ENCODE data around the gene RASAL2. TPM values are rescaled to one million over a fixed set of nuclear protein-coding genes. Genes with fewer than 3 reads are reported as not detected.
"Not testable (repeated sequence)": the region's sequence is repeated elsewhere in the genome, so short reads cannot be mapped to it uniquely, and the experiment has no call there.

The RASAL2 gene
- total RNA-seq, 2 experiments from 2014 or later = not detected

DNA sequence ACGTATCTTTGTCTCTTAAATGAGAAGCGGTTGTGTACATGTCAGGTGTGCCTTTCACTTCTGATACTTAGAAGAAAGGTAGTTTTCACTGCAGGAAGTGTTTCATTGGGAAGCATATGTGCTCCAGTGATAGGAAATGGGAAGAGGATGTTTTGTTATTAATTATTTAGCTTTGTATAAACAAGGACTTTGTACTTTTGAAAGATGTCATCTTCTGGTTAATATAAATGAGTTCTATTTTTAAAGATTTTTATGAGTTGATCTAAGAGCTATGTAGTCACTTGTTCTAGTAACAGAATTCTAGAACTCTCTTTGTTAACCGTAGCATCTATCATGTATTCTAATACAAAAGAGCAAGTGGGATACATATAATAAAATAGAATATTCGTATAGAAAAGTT, 130.5 kb downstream of the RASAL2 start:
- Mint-ChIP-seq H3K36me3 (ENCODE audit: low read depth) (no peaks in the 10 kb centered on the region), H3K4me3 (no peak overlapping the region), H3K4me1 (no peaks in the 10 kb centered on the region), H3K27me3 (no peaks in the 10 kb centered on the region), H3K9me3 (no peaks in the 10 kb centered on the region), H3K27ac (no peak overlapping the region)
- no peak for DNase-seq
- POLR2A ChIA-PET = no interaction called here
- CTCF ChIA-PET = no interaction called here

DNA sequence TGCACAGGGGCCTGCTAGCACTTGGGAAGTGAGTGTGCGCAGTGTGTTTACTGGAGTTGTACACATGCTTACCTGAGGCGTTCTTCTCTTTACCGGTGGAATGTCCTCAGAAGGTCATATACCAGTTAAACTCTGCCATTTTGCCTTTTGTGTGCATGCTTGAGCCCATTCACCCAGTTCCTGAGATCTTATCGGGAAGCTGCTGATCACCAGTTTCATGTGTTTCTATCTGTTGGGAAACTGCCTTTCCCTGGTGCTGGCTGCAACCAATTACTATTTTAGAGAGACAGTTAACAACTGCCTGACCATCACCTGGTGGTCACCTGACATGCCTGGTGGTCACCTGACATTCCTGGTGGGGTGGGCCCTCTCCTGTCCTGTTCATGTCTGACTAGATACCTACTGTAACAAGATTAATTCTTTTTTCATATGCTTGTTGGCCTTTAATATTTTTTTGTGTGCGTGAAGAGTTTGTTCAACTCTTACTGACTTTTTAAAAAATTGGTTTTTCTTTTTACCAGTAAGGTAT, 137.0 kb downstream of the RASAL2 start:
- Mint-ChIP-seq H3K4me1 (no peaks in the 10 kb centered on the region), H3K27ac (no peak overlapping the region), H3K36me3 (ENCODE audit: low read depth) (no peaks in the 10 kb centered on the region), H3K9me3 (no peaks in the 10 kb centered on the region), H3K4me3 (no peak overlapping the region), H3K27me3 (no peaks in the 10 kb centered on the region)
- ChIA-PET POLR2A (no interaction called here), CTCF (no interaction called here)
- DNase-seq = no peak

GRCh38 chr1:178232108-178232507, 138.2 kb downstream of the RASAL2 start:
- DNase-seq = no peak
- ChIA-PET CTCF (no interaction called here), POLR2A (no interaction called here)
- Mint-ChIP-seq H3K36me3 (ENCODE audit: low read depth) (no peaks in the 10 kb centered on the region), H3K9me3 (no peaks in the 10 kb centered on the region), H3K27me3 (no peaks in the 10 kb centered on the region), H3K27ac (no peak overlapping the region), H3K4me3 (no peak overlapping the region), H3K4me1 (no peaks in the 10 kb centered on the region)

DNA sequence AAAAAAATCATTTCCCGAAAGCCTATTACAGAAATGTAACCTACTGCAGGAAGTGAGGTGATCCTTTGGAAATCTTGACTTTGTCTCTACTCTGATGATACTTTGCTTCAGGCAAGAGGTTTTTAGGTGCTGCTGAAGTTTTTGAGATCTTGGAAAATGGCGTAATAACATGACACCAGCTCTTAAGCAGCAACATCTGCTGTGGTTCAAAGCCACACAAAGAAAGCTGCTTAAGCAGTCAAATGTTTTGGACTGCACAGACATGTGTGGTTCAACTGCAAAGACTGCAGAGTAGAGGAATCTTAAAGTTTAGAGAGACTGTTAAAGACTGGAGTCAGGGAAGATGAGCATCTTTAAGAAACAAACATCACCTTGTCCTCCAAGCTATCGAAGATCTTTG, 139.0 kb downstream of the RASAL2 start:
- H3K27ac Mint-ChIP-seq = no peak overlapping the region
- CTCF ChIA-PET = no interaction called here
- H3K4me1 Mint-ChIP-seq = no peaks in the 10 kb centered on the region

DNA sequence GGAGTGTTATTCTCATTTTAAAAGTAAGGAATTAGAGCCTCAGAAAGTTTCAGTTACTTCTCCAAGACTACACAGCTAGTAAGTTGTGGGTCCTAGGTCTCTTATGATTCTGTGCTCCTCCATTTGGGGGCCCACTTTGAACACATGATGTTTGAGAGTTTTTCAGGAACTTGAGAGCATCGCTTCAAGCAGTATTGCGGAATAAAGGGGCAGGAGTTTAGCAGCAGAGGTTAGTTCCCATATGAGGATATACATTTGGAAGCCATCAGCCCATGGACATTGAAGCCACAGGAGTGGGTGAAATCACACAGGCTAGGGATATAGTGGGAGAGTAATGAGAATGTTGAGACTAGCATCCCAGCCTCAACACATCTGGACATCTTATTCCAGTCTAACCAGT, 143.2 kb downstream of the RASAL2 start:
- Mint-ChIP-seq H3K9me3 (no peaks in the 10 kb centered on the region), H3K36me3 (ENCODE audit: low read depth) (no peaks in the 10 kb centered on the region), H3K27ac (no peak overlapping the region), H3K4me3 (no peak overlapping the region), H3K27me3 (no peaks in the 10 kb centered on the region), H3K4me1 (no peaks in the 10 kb centered on the region)
- ChIA-PET CTCF (no interaction called here), POLR2A (no interaction called here)
- no peak for DNase-seq

More for the DNA sequence above, 139.0 kb downstream of the RASAL2 start:
- DNase-seq = no peak
- Mint-ChIP-seq H3K27me3 (no peaks in the 10 kb centered on the region), H3K9me3 (no peaks in the 10 kb centered on the region), H3K36me3 (ENCODE audit: low read depth) (no peaks in the 10 kb centered on the region), H3K4me3 (no peak overlapping the region)
- POLR2A ChIA-PET = no interaction called here

DNA sequence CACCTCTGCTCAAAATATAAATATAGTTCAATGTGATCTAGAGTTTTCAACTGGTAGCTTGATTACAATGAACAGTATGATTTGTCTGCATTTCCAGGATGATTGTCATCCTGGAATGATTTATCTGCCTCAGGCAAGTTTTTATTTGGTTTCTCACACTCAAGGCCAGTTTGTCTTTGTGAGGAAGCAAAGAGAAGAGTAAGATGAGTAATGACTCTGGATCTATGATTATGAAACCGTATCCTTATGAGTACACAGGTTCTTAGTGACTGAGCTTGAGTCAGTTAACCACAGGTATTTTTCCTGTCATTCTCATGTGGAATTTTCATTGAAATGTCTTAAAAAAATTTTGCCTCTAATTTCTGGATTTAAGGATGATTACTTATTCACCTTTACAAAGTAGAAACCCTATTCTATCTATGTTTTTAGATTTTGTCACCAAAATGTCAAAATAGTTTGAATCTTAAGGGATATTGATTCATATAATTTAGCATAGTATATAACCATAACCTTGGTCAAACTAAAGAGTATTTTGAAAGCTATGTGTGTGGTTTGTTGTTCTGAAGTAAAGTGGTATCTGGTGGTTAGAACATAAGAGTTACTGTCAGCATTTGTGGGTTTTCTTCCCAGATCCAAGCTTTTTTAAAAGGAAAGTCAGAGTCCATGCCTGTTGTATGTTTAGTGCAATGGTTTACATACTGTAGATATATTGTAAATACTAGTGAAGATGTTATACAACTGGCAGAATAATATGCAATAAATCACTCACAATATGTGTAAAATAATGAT, 145.0 kb downstream of the RASAL2 start:
- CTCF ChIA-PET = no interaction called here
- no peak overlapping the region for H3K27ac Mint-ChIP-seq
- POLR2A ChIA-PET = no interaction called here

GRCh38 chr1:178241057-178241456, 147.2 kb downstream of the RASAL2 start:
- POLR2A ChIA-PET = no interaction called here
- H3K4me1 Mint-ChIP-seq = no peaks in the 10 kb centered on the region
- no peaks in the 10 kb centered on the region for H3K36me3 Mint-ChIP-seq (ENCODE audit: low read depth)
- DNase-seq = no peak
- H3K9me3 Mint-ChIP-seq = peaks cover under 1% of the 10 kb centered on the region
- H3K27me3 Mint-ChIP-seq = no peaks in the 10 kb centered on the region
- no peak overlapping the region for H3K27ac Mint-ChIP-seq
- CTCF ChIA-PET = no interaction called here
- no peak overlapping the region for H3K4me3 Mint-ChIP-seq

More for the DNA sequence above, 145.0 kb downstream of the RASAL2 start:
- Mint-ChIP-seq H3K4me3 (no peak overlapping the region), H3K36me3 (ENCODE audit: low read depth) (no peaks in the 10 kb centered on the region), H3K27me3 (no peaks in the 10 kb centered on the region), H3K9me3 (no peaks in the 10 kb centered on the region), H3K4me1 (no peaks in the 10 kb centered on the region)
- no peak for DNase-seq

DNA sequence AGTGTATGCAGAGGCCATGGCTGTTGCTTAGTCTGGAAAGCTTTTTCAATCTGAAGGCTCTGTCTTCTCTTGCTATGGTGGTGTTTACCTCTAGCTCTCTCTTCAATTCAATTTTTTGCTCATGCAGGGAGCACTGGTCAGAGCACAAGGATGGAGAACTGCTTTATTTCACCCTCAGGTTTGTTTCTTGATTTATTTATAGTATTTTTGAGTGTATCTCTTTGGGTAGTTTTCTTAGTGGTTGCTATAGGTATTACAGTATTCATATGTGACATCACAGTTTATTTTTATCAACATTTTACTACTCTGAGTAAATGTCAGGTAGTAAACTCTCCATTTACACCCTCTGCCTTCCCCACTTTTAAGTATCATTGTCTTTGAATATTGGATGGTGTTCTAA, 147.9 kb downstream of the RASAL2 start:
- Mint-ChIP-seq H3K4me1 (no peaks in the 10 kb centered on the region), H3K9me3 (peaks cover 6% of the 10 kb centered on the region), H3K27me3 (no peaks in the 10 kb centered on the region), H3K27ac (no peak overlapping the region), H3K4me3 (no peak overlapping the region), H3K36me3 (ENCODE audit: low read depth) (no peaks in the 10 kb centered on the region)
- POLR2A ChIA-PET = no interaction called here
- no peak for DNase-seq
- CTCF ChIA-PET = no interaction called here

DNA sequence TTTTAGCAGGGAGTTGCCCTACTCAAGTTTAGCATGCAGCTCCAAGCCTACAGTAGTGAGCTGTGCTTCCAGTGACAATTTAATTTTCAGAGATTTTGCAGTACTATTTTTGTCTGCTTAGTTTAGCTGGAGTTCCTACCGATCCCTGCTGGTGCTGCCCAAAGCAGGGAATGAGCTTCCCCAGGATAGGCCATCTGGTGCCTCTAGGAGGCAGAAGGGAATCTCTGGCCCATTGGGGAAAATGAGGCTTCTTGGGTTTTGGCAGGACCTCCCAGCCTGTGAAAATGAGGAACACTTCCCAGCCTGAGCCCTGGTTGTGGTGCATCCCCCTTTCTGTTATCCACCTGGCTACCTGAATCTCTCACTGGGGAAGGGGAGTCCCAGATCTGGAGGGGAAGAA, 149.2 kb downstream of the RASAL2 start:
- no peaks in the 10 kb centered on the region for H3K4me1 Mint-ChIP-seq
- no peak overlapping the region for H3K4me3 Mint-ChIP-seq
- H3K9me3 Mint-ChIP-seq = peaks cover 12% of the 10 kb centered on the region
- no peak for DNase-seq
- ChIA-PET CTCF (no interaction called here), POLR2A (no interaction called here)
- H3K27ac Mint-ChIP-seq = no peak overlapping the region
- no peaks in the 10 kb centered on the region for H3K27me3 Mint-ChIP-seq
- H3K36me3 Mint-ChIP-seq (ENCODE audit: low read depth) = no peaks in the 10 kb centered on the region

DNA sequence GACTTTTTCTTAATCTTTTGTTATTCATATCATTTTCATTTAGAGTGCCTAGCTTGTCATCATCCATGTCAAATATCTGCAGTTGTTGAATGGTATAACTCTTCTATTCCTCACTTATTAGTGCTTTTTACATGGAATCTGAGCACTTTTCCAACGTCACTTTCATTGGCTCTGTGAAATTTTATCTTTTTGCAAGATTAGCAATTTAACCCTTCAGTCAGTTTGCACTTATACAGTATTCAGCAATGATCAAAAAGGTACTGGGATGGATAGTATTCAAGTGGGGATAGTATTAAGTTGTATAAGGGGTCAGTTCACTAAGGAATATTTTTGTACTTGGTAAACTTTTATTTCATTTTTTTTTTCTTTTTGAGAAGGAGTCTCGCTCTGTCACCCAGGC, 150.0 kb downstream of the RASAL2 start:
- ChIA-PET POLR2A (no interaction called here), CTCF (no interaction called here)
- no peaks in the 10 kb centered on the region for H3K36me3 Mint-ChIP-seq (ENCODE audit: low read depth)
- no peak overlapping the region for H3K27ac Mint-ChIP-seq
- H3K4me1 Mint-ChIP-seq = no peaks in the 10 kb centered on the region
- no peak for DNase-seq
- no peak overlapping the region for H3K4me3 Mint-ChIP-seq
- H3K27me3 Mint-ChIP-seq = no peaks in the 10 kb centered on the region
- peaks cover 14% of the 10 kb centered on the region for H3K9me3 Mint-ChIP-seq

DNA sequence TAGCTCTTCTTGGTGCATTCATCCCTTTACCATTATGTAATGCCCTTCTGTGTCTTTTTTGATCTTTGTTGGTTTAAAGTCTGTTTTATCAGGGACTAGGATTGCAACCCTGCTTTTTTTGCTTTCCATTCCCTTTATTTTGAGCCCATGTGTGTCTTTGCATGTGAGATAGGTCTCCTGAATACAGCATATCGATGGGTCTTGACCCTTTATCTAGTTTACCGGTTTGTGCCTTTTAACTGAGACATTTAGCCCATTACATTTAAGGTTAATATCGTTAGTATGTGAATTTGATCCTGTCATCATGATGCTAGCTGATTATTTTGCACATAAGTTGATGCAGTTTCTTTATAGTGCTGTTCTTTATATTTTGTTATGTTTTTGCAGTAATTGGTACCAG, 154.4 kb downstream of the RASAL2 start:
- DNase-seq; H3K27me3 Mint-ChIP-seq; POLR2A ChIA-PET; CTCF ChIA-PET; H3K4me3 Mint-ChIP-seq; H3K36me3 Mint-ChIP-seq (ENCODE audit: low read depth); H3K4me1 Mint-ChIP-seq; H3K27ac Mint-ChIP-seq: not testable (repeated sequence)
- H3K9me3 Mint-ChIP-seq = peaks cover 17% of the 10 kb centered on the region

GRCh38 chr1:178253581-178253980, 159.7 kb downstream of the RASAL2 start:
- H3K27me3 Mint-ChIP-seq; H3K4me1 Mint-ChIP-seq; H3K36me3 Mint-ChIP-seq (ENCODE audit: low read depth); POLR2A ChIA-PET; H3K9me3 Mint-ChIP-seq; H3K27ac Mint-ChIP-seq; H3K4me3 Mint-ChIP-seq; CTCF ChIA-PET; DNase-seq: not testable (repeated sequence)

- Mint-ChIP-seq H3K27ac (no peak overlapping the region), H3K27me3 (no peaks in the 10 kb centered on the region), H3K36me3 (ENCODE audit: low read depth) (no peaks in the 10 kb centered on the region), H3K4me1 (no peaks in the 10 kb centered on the region), H3K4me3 (no peak overlapping the region), H3K9me3 (peaks cover 4% of the 10 kb centered on the region)
- ChIA-PET CTCF (no interaction called here), POLR2A (no interaction called here)
- no peak for DNase-seq
Measured at GRCh38 chr1:178254433-178254832, 160.5 kb downstream of the RASAL2 start.

DNA sequence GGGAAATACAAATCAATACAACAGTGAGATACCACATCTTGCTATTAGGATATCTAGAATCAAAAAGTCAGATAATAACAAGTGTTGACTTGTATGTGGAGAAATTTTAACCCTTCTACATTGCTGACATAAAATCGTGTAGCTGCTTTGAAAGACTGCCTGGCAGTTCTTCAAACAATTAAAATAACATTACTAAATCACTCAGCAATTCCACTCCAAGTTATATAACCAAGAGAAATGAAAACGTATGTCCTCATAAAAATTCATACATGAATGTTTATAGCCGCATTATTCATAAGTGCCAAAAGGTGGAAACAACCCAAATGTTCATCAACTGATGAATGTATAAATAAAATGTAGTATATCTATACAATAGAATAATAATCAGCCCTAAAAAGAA, 164.6 kb downstream of the RASAL2 start:
- ChIA-PET POLR2A (no interaction called here), CTCF (no interaction called here)
- H3K27me3 Mint-ChIP-seq = no peaks in the 10 kb centered on the region
- H3K4me3 Mint-ChIP-seq = no peak overlapping the region
- no peaks in the 10 kb centered on the region for H3K9me3 Mint-ChIP-seq
- H3K27ac Mint-ChIP-seq = no peak overlapping the region
- DNase-seq = no peak
- H3K36me3 Mint-ChIP-seq (ENCODE audit: low read depth) = no peaks in the 10 kb centered on the region
- H3K4me1 Mint-ChIP-seq = no peaks in the 10 kb centered on the region

All from activated CD4-positive, alpha-beta memory T cell treated with anti-CD3 and anti-CD28 coated beads, Interleukin-2, amount 10 ng/mL, durations not matched to agents 7 days and 5 days (primary cell).